Measurements from ENCODE around the gene PARP11. TPM values are rescaled to one million over a fixed set of nuclear protein-coding genes. Genes with fewer than 3 reads are reported as not detected.

The PARP11 gene
- total and polyA plus RNA-seq, 2 donors (not counting 3 experiments of a cell fraction or from before 2014, with no cell fraction given): 3.0 to 4.9 TPM

DNA sequence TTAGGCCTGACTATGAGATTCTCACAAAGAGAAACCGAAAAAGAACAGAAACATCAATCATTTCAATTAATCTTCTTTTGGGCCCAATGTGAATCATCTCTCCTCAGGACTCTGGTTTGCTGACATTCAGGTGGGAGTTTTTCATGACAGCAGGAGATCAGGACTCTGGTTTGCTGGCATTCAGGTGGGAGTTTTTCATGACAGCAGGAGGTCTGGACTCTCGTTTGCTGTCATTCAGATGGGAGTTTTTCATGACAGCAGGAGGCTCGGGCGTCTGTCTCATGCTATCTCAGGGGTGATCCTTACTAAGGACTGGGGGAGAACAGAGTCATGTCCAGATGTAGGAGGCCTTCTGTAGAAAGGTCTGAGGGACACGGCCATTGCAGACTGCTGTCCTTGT is 40.1 kb upstream of the PARP11 start:
- H3K27ac ChIP-seq (ENCODE audit: insufficient read depth, low read depth, low read length): no peak overlapping the region
- ChIA-PET CTCF (interaction anchor here (1.2 kb wide), 1 partner anchor 363 kb away, joined by 3 read pairs; no protein-coding TSS in a partner anchor), POLR2A (no interaction called here)
- H3K9ac ChIP-seq (replicated peaks; ENCODE audit: extremely low read depth, insufficient read depth, low read length): no peak overlapping the region
- TF ChIP-seq POLR2A (IDR thresholded peaks at IDR 0.05; ENCODE audit: low read depth, low read length): no peak
- TF ChIP-seq FOS (IDR thresholded peaks at IDR 0.05; ENCODE audit: borderline replicate concordance, insufficient read depth, low read length): no peak
- TF ChIP-seq, protein P1, sequence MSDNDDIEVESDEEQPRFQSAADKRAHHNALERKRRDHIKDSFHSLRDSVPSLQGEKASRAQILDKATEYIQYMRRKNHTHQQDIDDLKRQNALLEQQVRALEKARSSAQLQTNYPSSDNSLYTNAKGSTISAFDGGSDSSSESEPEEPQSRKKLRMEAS (IDR thresholded peaks at IDR 0.05; ENCODE audit: insufficient read depth, insufficient read length): no peak
- no peak for TF ChIP-seq MYC (IDR thresholded peaks at IDR 0.05; ENCODE audit: low read depth, low read length)
- TF ChIP-seq, protein P2, sequence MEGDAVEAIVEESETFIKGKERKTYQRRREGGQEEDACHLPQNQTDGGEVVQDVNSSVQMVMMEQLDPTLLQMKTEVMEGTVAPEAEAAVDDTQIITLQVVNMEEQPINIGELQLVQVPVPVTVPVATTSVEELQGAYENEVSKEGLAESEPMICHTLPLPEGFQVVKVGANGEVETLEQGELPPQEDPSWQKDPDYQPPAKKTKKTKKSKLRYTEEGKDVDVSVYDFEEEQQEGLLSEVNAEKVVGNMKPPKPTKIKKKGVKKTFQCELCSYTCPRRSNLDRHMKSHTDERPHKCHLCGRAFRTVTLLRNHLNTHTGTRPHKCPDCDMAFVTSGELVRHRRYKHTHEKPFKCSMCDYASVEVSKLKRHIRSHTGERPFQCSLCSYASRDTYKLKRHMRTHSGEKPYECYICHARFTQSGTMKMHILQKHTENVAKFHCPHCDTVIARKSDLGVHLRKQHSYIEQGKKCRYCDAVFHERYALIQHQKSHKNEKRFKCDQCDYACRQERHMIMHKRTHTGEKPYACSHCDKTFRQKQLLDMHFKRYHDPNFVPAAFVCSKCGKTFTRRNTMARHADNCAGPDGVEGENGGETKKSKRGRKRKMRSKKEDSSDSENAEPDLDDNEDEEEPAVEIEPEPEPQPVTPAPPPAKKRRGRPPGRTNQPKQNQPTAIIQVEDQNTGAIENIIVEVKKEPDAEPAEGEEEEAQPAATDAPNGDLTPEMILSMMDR (IDR thresholded peaks at IDR 0.05; ENCODE audit: extremely low read depth in 1 of 2, insufficient read depth in 1 of 2, low read depth in 1 of 2, low read length in 2 of 2): no peak
- TF ChIP-seq EZH2 (IDR thresholded peaks at IDR 0.05; ENCODE audit: borderline replicate concordance, low read depth, low read length, severe bottlenecking): no peak
- TF ChIP-seq JUN (IDR thresholded peaks at IDR 0.05; ENCODE audit: borderline replicate concordance, insufficient read depth, insufficient read length, low read depth): no peak
- no peaks in the 10 kb centered on the region for H3K27me3 ChIP-seq (ENCODE audit: control insufficient read depth in 2 of 2, insufficient read depth in 2 of 2, low read length in 2 of 2)
- no peak overlapping the region for H2AFZ ChIP-seq (ENCODE audit: low read depth, low read length)
- H3K36me3 ChIP-seq (ENCODE audit: control insufficient read depth in 2 of 2, extremely low read depth in 1 of 2, insufficient read depth in 2 of 2, low read length in 2 of 2): no peaks in the 10 kb centered on the region
- no peaks in the 10 kb centered on the region for H4K20me1 ChIP-seq (replicated peaks; ENCODE audit: control insufficient read depth, extremely low read depth, insufficient read depth, low read length)
- H3K4me3 ChIP-seq (replicated peaks in 1 of 3; ENCODE audit: insufficient read depth in 1 of 3, low read depth in 1 of 3, low read length in 3 of 3): no peak overlapping the region
- no peaks in the 10 kb centered on the region for H3K9me3 ChIP-seq (replicated peaks; ENCODE audit: control insufficient read depth, insufficient read depth, low read length)
- H3K9me1 ChIP-seq (replicated peaks; ENCODE audit: control insufficient read depth, extremely low read depth, insufficient read depth, low read length): no peaks in the 10 kb centered on the region
- no peak for FAIRE-seq
- intact Hi-C loops (cut with micrococcal nuclease): no loop called here
- no peaks in the 10 kb centered on the region for H3K4me1 ChIP-seq (ENCODE audit: control insufficient read depth, extremely low read depth, insufficient read depth, low read length)
- no peaks in the 10 kb centered on the region for H3K79me2 ChIP-seq (ENCODE audit: control insufficient read depth, insufficient read depth, low read length)
- H3K4me2 ChIP-seq (ENCODE audit: insufficient read depth, low read length): no peak overlapping the region
- no TSS peak for BruUV-seq (replicated peaks)
- dilution Hi-C loops (cut with MboI; ENCODE audit: extremely low pct_ligation_motif_present, low sequenced_read_pairs): no loop called here
- no peak for DNase-seq (ENCODE audit: low read depth, low spot score)

All from endothelial cell of umbilical vein (primary cell).